NOMO-1 treated with DMSO at 0.1 percent for 48 hours (cell line): ENCODE measurements around the gene TAF5L.
"Not testable (repeated sequence)": the region's sequence is repeated elsewhere in the genome, so short reads cannot be mapped to it uniquely, and the experiment has no call there.

ENCODE experiments used
- DNase-seq: peaks from one replicate; lab custom pipeline; 2025; ENCODE audit not compliant: unreplicated experiment; lab: John Stamatoyannopoulos, UW

The TAF5L gene

DNA sequence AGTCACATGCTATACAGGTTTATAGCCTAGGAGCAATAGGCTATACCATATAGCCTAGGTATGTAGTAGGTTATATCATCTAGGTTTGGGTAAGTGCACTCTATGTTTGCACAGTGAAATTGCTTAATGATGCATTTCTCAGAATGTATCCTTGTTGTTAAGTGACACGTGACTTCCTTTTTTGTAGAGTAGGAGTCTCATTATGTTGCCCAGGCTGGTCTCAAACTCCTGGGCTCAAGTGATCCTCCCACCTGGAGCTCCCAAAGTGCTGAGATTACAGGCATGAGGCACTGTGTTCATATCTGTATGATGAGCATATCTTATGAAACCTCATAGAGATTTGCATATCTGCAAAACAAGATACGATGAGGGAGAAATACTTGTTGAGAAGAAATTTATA lies 53.6 kb downstream of the TAF5L start:
- no peak for DNase-seq

- no peak for DNase-seq
These were observed 54.9 kb downstream of the TAF5L start for GRCh38 chr1:229570891-229571516.

- no peak for DNase-seq
These were observed 55.6 kb downstream of the TAF5L start for GRCh38 chr1:229570305-229570704.

DNA sequence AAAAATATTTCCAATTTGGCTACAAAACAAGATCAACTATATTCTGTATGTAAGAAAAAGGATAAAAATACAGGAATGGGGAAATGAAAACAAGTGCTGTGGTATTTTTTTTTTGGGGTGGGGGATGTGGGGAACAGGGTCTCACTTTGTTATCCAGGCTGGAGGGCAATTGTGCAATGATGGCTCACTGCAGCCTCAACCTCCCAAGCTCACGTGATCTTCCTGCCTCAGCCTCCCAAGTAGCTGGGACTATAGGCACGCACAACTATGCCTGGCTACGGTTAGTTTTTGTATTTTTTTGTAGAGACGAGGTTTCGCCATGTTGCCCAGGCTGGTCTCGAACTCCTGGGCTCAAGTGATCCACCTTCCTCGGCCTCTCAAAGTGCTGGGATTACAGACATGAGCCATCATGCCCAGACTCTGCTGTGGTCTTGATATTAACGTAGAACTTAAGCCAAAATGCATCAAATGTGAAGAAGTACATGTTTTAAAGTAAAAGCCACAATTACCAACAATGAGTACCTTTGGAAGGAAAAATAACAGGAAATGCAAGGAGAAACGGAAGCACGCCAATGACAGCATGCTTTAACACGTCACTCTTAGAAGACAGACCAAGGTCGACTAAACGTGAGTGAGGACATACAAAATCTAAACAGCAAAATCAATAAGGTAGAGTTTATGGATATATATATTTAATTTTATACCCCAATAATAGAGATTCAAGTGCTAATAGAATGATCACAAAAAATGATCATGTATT lies 58.6 kb downstream of the TAF5L start:
- peak; percentile 43 for DNase-seq

DNA sequence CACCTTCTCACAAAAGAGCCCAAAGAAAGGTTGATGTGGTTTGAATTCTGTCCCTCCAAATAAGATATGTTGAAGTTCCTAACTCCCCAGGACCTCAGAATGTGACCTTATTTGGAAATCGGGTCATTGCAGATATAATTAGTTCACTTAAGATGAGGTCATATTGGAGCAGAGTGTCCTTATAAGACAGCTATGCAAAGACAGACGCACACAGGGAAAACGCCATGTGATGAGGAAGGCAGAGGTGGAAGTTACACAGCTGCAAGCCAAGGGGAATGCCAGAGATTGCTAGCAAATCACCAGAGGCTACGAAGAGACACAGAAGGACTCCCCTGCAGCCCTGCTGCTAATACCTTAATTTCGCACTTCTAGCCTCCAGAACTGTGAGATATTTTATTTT lies 62.2 kb downstream of the TAF5L start:
- DNase-seq = no peak

GRCh38 chr1:229563241-229563640 lies 62.7 kb downstream of the TAF5L start:
- DNase-seq = no peak

DNA sequence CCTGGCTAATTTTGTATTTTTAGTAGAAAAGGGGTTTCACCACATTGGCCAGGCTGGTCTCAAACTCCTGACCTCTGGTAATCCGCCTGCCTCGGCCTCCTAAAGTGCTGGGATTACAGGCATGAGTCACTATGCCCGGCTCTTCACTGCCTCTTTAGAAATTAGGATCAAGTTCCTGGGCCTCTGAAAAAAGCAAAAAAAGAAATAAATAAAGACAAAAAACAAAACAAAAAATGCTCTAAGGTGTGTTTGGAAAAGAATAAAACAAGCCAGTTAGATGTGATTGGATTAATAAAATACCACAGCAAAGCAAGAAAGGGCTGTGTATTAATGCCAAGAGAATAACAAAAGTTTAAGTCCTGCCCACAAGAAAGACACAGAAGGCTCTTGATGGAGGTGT lies 63.2 kb downstream of the TAF5L start:
- DNase-seq = no peak

DNA sequence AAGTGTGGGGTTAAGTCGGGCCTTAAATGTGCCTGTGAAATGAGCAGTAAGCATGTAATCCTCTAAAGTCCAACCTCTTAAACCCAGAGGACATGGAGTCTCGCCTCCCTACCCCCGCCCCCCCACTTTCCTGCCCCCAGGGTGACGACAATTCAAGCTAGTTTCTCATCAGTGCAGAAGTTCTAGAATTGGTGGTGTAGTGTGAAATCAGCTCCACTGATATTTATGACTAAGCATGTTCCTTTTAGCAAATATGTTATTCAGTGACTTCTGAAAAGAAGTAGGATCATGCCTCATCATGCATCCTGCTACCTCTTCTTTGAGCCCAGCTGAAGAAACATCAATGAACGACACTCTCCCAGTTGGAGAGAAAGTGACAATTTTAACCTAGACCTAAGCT lies 64.8 kb downstream of the TAF5L start:
- DNase-seq = no peak

- not testable (repeated sequence) for DNase-seq
These were observed 65.8 kb downstream of the TAF5L start for GRCh38 chr1:229560124-229560523.

- not testable (repeated sequence) for DNase-seq
These were observed 66.6 kb downstream of the TAF5L start for GRCh38 chr1:229559336-229559801.

DNA sequence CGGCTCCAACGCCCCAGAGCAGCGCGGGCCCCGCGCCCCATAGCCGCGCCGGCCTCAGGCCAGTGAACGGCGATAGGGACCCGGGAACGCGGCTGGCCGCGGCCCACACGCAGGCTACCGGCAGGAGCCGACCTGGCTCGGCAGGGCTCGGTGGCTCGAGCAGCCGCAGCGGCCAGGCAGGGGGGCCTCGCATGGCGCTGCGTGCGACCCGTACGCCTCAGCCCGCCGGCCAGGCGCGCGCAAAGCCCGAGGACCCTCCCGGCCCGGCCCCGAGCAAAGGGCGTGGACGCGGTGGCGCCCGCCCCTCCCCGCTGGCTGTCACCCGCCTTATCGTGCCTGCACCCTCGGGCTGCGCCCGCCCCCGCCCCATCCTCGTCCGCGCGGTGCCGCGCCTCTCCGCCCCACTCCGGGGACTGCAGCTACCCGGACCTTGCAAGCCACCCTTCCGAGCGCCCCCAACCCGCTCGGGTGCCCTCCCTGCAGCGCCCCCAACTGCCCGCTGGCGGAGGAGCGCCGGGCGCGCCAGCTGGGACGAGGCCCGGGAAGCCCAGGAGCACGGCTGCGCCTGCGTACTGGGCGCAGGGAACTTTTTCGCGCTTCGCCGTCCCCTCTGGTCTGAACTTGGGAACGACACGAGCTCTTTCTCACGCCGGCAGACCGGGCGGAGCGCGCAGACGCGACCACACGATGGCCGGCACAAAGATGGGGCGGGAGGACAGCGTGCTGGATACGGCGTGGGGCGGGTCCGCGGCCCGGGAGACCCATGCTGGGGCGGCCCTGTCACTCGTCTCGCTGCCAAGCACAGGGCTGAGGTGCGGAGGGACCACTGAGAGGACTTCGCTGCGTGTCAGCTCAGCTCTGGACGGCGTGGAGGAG lies 67.2 kb downstream of the TAF5L start, which contains the start of gene ABCB10:
Gene ABCB10, minus strand, starts transcription at position 248 of the 876 bp plus-strand sequence. Its CDS starts 55 bp downstream, at position 193.
- DNase-seq = peak; percentile 96

DNA sequence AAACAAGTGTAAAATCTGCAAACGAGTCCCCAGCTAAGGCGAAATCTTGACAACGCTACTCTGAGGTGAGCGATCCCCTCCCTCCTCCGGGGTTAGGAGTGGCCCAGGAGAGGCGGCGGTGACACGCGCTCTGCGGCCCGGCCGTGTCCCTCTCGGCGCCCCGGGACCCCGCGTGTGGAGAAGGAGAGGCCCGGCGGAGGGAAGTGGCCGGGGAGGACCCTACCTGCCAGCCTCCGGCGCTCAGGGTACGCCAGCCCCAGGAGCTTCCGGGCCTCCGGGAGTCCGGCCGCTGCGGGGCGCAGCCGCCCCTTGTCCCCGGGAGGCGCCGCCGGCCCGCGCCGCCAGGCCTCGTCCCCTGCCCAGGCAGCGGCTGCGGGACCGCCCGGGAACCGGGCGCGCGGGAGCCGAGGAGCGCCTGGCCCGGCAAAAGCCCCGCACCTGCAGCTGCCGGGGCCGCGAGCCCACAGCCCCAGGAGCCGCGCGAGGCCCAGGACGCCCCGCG lies 68.0 kb downstream of the TAF5L start:
- no peak for DNase-seq

- peak; percentile 45 for DNase-seq
These were observed 68.6 kb downstream of the TAF5L start for GRCh38 chr1:229557200-229557850.

DNA sequence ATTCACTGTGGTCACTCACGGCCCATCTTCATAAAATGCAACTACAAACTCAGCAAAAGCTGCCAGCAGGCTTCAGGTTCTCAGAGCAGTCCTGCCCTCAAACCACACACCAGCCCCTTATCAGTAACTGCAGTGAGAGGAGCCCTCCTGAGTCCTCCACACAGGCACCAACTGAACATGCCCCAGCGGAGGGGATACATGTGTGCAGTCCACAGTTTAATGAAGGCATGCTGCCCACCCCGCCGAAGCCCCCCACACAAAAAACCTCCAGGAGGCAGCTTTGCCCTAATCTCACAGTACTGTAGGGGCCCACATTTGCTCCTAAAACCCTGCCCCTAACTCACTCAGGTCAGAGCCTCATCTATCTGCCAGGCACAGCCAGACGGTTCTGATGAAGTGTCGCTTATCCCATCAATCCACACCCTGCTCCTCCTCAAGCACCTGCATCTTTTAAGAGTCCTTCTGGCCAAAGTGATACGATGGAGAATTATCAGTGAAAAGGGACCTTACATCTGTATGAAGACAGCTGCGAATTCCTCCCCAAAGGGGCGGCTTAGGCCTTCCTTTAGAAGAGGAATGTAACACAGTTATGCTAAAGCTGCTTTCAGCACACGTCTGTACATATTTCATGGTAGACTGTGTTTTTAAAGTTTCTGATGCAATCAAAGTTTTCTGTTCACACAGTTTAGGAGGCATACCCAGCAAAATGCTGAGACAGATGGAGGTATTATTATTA lies 70.9 kb downstream of the TAF5L start:
- no peak for DNase-seq

DNA sequence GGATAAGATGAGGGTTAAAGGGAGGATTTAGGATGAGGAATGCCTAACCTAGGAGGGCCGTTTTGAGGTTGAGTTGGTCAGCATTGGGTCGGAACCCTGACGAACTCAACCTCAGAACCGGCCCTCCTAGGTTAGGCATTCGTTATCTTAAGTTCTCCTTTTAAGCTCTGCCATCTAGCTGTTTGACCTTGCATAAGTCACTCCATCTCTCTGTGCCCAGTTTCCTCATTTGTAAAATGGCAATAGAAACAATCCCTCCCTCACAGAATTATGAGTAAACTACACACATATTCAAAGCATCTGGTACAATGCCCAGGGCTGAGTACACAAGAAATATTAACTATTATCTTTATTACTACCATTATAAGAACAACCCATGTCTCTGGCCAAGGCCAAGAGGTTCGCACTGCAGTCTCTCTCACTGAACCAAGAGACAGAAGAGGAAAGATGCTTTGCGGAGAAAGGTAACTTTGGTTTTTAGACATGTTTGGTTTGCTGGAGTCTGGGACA lies 72.2 kb downstream of the TAF5L start:
- DNase-seq = no peak

DNA sequence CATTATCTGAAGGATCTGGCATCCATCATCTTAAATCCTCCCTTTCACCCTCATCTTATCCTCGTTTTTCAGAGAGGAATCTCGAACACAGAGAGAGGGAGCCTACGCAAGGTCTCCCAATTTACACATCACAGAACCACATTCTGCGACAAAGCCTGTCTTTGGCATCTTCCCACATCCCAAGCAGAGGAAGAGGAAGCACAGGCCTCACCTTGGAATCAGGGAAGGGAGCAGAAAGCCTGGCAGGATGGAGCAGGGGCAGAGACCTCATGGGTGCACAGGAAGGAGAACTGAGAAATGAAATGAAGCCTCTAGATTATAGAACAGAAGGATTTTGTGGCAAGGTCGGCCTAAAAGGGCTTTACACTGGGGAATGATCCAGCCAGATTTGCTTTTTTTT lies 73.2 kb downstream of the TAF5L start:
- DNase-seq = no peak

- no peak for DNase-seq
These were observed 74.9 kb downstream of the TAF5L start for GRCh38 chr1:229550812-229551567.

DNA sequence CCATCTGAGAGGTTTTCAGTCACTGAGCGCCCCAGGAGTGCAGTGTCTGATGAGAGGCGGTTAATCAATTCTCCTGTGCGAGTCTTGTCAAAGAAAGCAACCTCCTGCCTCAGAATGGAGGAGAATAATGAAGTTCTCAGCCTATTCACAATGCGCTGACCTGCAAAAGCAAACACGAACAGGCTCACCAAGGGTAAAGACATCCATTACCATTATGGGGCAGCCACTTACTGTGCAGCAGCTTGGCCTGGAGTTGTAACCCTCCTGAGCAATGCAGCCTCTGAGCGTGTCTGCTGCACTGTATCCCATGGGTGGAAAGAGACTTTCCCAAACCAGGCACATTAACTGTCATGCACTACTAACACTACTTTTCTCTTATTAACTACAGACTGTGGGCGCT lies 78.4 kb downstream of the TAF5L start:
- DNase-seq = no peak

- DNase-seq = no peak
These were observed 81.3 kb downstream of the TAF5L start for GRCh38 chr1:229544587-229544986.
